Activated CD8-positive, alpha-beta memory T cell treated with anti-CD3 and anti-CD28 coated beads, Interleukin-2, amount 50 U/mL, for 4 hours (primary cell): ENCODE data around the gene SEC14L1.
"Not testable (repeated sequence)": the region's sequence is repeated elsewhere in the genome, so short reads cannot be mapped to it uniquely, and the experiment has no call there.

Experiments used
- DNase-seq: peaks from one replicate; pipeline ENCODE4 v3.0.0-alpha.2; 2020

SEC14L1 gene

GRCh38 chr17:77140878-77141767 lies at the start of gene SEC14L1:
TSS of gene SEC14L1 (plus strand) at chr17:77140969. CDS start at chr17:77143597, 2,628 bp downstream.
- DNase-seq, result peak; percentile 29

GRCh38 chr17:77092025-77092424 lies 48.7 kb upstream of the SEC14L1 start:
- DNase-seq, result no peak

- DNase-seq, result no peak
Observed at GRCh38 chr17:77095461-77095860, 45.3 kb upstream of the SEC14L1 start.

- DNase-seq, result no peak
Observed at GRCh38 chr17:77096570-77097214, 44.1 kb upstream of the SEC14L1 start.

GRCh38 chr17:77097631-77098180 lies 43.1 kb upstream of the SEC14L1 start:
- DNase-seq, result no peak

- no peak for DNase-seq
Observed at GRCh38 chr17:77098884-77099545, 41.8 kb upstream of the SEC14L1 start.

- DNase-seq, result no peak
Observed at GRCh38 chr17:77099997-77100396, 40.8 kb upstream of the SEC14L1 start.

GRCh38 chr17:77101521-77102410 lies 39.0 kb upstream of the SEC14L1 start:
- no peak for DNase-seq

- not testable (repeated sequence) for DNase-seq
Observed at GRCh38 chr17:77102411-77103134, 38.2 kb upstream of the SEC14L1 start.

- DNase-seq, result no peak
Observed at GRCh38 chr17:77105706-77106105, 35.1 kb upstream of the SEC14L1 start.

GRCh38 chr17:77106874-77107358 lies 33.9 kb upstream of the SEC14L1 start:
- peak; percentile 35 for DNase-seq

GRCh38 chr17:77107506-77108433 lies 33.0 kb upstream of the SEC14L1 start:
- DNase-seq, result peak; percentile 77

GRCh38 chr17:77109159-77109759 lies 31.5 kb upstream of the SEC14L1 start:
- no peak for DNase-seq

- DNase-seq, result no peak
Observed at GRCh38 chr17:77109764-77110359, 30.9 kb upstream of the SEC14L1 start.

GRCh38 chr17:77111165-77111933 lies 29.4 kb upstream of the SEC14L1 start:
- DNase-seq, result not testable (repeated sequence)

GRCh38 chr17:77111934-77112296 lies 28.9 kb upstream of the SEC14L1 start:
- no peak for DNase-seq

- no peak for DNase-seq
Observed at GRCh38 chr17:77115510-77115909, 25.3 kb upstream of the SEC14L1 start.

- no peak for DNase-seq
Observed at GRCh38 chr17:77115947-77116346, 24.8 kb upstream of the SEC14L1 start.
